Measurements from ENCODE around the gene LSM3. TPM values are rescaled to one million over a fixed set of nuclear protein-coding genes. Genes with fewer than 3 reads are reported as not detected.

LSM3 gene
- total RNA-seq, 2 donors from 2014 or later, result 9.1 to 9.9 TPM

DNA sequence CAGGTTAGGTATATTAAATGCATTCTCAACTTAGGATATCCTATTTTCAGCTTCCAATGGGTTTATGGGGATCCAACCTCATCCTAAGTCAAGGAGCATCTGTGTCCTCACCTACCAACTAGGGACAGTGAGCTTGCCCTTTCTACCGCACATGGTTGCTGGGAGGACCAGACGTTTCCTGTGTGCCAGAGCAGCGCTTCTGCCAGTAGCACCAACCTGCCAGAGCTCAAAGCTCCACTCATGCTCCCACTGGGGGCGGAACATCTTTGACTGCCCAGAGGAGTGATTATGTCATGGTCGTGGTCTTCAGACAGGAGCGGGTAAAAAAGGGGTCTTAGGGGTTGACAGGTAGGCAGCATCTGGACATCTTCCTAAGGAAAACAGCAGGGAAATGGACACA is 25.0 kb upstream of the LSM3 start:
- ATAC-seq, result no peak
- no peak for DNase-seq
- intact Hi-C loops (cut with DNase I, micrococcal nuclease), result no loop called here

- intact Hi-C loops (cut with DNase I, micrococcal nuclease), result no loop called here
- ATAC-seq (no peak), DNase-seq (no peak)
These were observed 24.3 kb upstream of the LSM3 start for GRCh38 chr3:14154276-14154675.

GRCh38 chr3:14154895-14155440 is 23.6 kb upstream of the LSM3 start:
- DNase-seq (no peak), ATAC-seq (no peak)
- intact Hi-C loops (cut with DNase I, micrococcal nuclease), result no loop called here

DNA sequence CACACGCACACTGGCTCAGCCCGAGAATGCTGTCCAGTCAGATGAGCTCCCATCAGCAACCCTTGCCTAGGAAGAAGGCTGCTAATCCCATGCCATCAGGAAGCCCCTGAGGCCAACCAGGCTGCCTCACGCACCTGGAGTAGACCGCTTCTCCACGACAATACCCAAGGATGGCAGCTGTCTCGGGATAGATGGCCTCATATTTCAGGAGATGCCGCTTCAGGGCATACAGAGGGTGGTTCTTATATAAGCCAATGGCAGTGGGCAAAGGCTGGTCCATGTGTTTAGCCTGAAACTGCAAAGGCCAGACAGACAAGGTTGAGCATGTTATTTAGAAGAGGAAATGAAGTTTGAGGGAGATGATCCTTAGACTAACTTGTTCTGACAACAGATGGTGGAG is 22.4 kb upstream of the LSM3 start:
- no peak for ATAC-seq
- DNase-seq, result no peak
- intact Hi-C loops (cut with DNase I, micrococcal nuclease), result no loop called here

- no peak for DNase-seq
- no peak for ATAC-seq
- intact Hi-C loops (cut with DNase I, micrococcal nuclease), result no loop called here
These were observed 21.6 kb upstream of the LSM3 start for GRCh38 chr3:14156843-14157561.

DNA sequence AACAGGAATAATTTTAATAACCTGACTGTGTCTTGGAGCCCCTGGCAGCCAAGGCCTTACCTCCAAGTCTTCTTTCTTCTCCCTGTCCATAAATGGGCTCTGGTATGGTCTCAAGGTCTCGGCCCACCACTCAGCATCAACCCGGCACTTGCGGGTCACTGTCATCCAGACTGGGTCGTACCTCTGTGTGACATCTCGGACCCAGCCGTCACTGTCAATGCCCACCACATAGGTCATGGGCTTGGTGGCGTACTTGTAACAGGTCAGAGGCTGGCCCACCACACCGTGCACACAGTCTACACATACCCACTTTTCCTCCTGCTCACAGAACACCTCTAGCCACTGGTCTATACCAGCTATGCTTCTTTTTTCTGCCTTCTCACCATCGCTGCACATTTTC is 20.7 kb upstream of the LSM3 start:
- DNase-seq (no peak), ATAC-seq (no peak)
- intact Hi-C loops (cut with DNase I, micrococcal nuclease), result no loop called here

- intact Hi-C loops (cut with DNase I, micrococcal nuclease), result no loop called here
- ATAC-seq (no peak), DNase-seq (no peak)
These were observed 20.2 kb upstream of the LSM3 start for GRCh38 chr3:14158370-14158769.

GRCh38 chr3:14159426-14159825 is 19.2 kb upstream of the LSM3 start:
- DNase-seq (no peak), ATAC-seq (no peak)
- intact Hi-C loops (cut with DNase I, micrococcal nuclease), result no loop called here

DNA sequence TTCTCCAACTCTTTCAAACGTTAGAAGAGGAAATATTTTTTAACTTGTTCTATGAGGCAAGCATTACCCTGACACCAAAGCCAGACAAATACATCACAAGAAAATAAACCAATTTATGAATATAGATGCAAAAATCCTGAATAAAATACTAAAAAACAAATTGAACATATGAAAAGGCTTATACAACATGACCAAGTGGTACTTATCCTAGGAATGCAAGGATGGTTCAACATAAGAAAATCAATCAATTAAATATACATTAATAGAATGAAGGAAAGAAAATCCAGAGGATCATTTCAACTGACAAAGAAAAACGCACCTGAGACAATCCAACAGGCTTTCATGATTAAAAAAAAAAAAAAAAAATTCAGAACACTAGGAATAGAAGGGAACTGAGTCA is 17.3 kb upstream of the LSM3 start:
- DNase-seq, result no peak
- ATAC-seq, result no peak
- intact Hi-C loops (cut with DNase I, micrococcal nuclease), result no loop called here

DNA sequence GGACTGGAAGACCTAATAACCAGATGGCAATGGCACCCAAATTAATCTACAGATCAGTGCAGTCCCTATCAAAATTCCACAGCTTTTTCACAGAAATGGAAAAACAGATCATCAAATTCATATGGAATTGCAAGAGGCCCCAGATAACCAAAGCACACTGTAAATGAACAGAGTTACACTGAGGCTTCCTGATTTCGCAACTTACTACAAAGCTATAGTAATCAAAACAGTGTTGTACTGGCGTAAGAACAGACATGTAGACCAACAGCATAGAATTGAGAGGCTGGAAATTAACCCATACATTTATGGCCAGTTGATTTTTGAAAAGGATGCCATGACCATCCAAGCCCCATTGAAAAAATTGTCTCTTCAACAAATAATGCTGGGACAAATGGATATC is 16.4 kb upstream of the LSM3 start:
- intact Hi-C loops (cut with DNase I, micrococcal nuclease), result no loop called here
- DNase-seq (no peak), ATAC-seq (no peak)

- intact Hi-C loops (cut with DNase I, micrococcal nuclease), result no loop called here
- ATAC-seq (no peak), DNase-seq (no peak)
These were observed 11.6 kb upstream of the LSM3 start for GRCh38 chr3:14166877-14167603.

GRCh38 chr3:14169435-14169834 is 9.2 kb upstream of the LSM3 start:
- intact Hi-C loops (cut with DNase I, micrococcal nuclease), result no loop called here
- ATAC-seq (no peak), DNase-seq (no peak)

- intact Hi-C loops (cut with DNase I, micrococcal nuclease), result loop anchor here in 1 of 2 donors (10.0 kb wide), 1 partner anchor 275 kb away; no protein-coding TSS in a partner anchor
- no peak for ATAC-seq
These were observed 8.7 kb upstream of the LSM3 start for GRCh38 chr3:14169871-14170270.

GRCh38 chr3:14170531-14171159 is 8.0 kb upstream of the LSM3 start:
- DNase-seq (no peak), ATAC-seq (no peak)
- intact Hi-C loops (cut with DNase I, micrococcal nuclease), result loop anchor here in 1 of 2 donors (10.0 kb wide), 1 partner anchor 276 kb away; no protein-coding TSS in a partner anchor

More at GRCh38 chr3:14169871-14170270, 8.7 kb upstream of the LSM3 start:
- DNase-seq, result no peak

- DNase-seq (no peak), ATAC-seq (no peak)
- intact Hi-C loops (cut with DNase I, micrococcal nuclease), result loop anchor here in 1 of 2 donors (10.0 kb wide), 1 partner anchor 278 kb away; no protein-coding TSS in a partner anchor
These were observed 6.1 kb upstream of the LSM3 start for GRCh38 chr3:14172496-14172895.

- ATAC-seq (no peak), DNase-seq (no peak)
- intact Hi-C loops (cut with DNase I, micrococcal nuclease), result loop anchor here in 1 of 2 donors (10.0 kb wide), 1 partner anchor 280 kb away; no protein-coding TSS in a partner anchor
These were observed 4.1 kb upstream of the LSM3 start for GRCh38 chr3:14174483-14174882.

GRCh38 chr3:14175383-14176037 is 3.1 kb upstream of the LSM3 start:
- no peak for DNase-seq
- ATAC-seq, result no peak
- intact Hi-C loops (cut with DNase I, micrococcal nuclease), result loop anchor here in 1 of 2 donors (5.0 to 10.0 kb wide), 2 partner anchors 48 to 281 kb away; partner anchors contain the start of gene TMEM43

DNA sequence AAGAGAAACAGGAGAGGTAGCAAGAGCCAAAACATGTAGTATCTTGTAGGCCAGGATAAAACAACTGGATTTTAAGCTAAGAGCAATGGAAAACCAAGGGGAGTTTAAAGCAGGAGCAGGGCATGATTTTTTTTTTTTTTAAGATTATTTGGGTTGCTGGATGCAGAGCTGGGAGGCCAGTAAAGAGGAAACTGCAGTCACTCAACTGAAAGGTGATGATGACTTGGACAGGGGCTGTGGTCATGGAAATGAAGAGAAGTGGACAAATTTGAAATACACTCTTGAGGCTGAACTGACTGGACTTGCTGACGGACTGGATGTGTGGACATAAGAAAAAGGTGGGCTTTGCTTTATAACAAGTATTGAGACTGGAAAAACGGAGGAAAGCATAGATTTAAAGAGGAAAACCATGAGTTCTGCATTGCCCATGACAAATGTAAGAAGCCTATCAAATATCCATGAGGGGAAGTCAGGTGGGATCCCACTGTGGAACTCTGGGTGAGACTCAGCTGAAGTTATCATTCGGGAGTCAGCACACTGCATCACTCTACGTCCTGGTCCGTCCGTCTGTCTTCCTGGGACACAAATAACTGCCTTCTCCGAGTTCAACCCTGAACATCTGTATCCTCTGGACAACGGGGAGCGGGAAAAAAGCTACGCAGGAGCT is 904 bp upstream of the LSM3 start:
- ATAC-seq (no peak), DNase-seq (peak in 1 of 2 donors; percentile 29)
- intact Hi-C loops (cut with DNase I, micrococcal nuclease), result loop anchor here in 1 of 2 donors (5.0 to 10.0 kb wide), 2 partner anchors 50 to 283 kb away; partner anchors contain the start of gene TMEM43
